ENCODE measurements around the gene ARMC6.

Gene ARMC6

GRCh38 chr19:19059018-19059836 lies 25.8 kb downstream of the ARMC6 start:
- no peak overlapping the region for H3K4me3 ChIP-seq (ENCODE audit: low read depth, low read length)
- TF ChIP-seq CTCF (IDR thresholded peaks at IDR 0.05; ENCODE audit: low read depth, low read length) = no peak

DNA sequence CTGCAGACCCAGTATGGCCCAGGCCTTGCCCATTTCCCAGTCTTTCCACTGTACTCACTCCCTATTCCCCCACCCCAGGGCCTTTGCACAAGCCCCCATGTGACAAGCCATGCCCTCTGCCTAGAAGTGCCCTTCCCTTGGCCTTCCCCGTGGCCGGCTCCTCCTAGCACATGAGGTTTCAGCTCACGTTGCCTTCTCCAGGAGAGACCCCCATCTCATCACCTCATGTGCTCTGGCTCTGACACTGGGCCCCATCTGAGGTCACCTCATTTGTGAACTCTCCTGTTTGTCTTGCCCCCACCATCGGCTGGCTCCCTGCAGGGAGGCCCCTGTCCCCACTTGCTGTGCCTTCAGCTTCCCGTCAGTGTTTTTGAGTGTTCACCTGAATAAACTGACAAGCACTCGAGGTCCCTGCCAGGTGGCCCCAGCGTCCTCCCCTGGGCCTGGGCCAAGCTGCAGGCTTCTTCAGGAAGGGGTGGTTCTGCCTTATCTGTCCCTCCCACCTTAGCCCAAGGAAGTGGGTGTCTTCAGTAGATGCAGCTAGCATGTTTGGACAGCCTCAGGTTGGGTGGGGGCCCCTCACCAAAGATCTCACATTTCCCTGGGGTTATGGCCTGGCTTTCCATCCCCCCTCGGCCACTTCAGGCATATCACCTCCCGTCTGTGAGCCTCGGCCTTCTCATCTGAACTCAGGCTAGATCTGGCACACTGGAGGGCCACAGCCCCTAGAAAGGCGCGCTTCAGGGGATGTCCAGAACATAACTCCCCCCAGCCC lies 26.6 kb downstream of the ARMC6 start:
- TF ChIP-seq CTCF (IDR thresholded peaks at IDR 0.05; ENCODE audit: low read depth, low read length) = no peak
- H3K4me3 ChIP-seq (ENCODE audit: low read depth, low read length) = no peak overlapping the region

GRCh38 chr19:19061506-19061905 lies 28.1 kb downstream of the ARMC6 start:
- TF ChIP-seq CTCF (IDR thresholded peaks at IDR 0.05; ENCODE audit: low read depth, low read length) = no peak
- no peak overlapping the region for H3K4me3 ChIP-seq (ENCODE audit: low read depth, low read length)

GRCh38 chr19:19062454-19063182 lies 29.2 kb downstream of the ARMC6 start:
- H3K4me3 ChIP-seq (ENCODE audit: low read depth, low read length) = peak overlapping the region; percentile 55; the same call in 1 of the 2 replicates
- no peak for TF ChIP-seq CTCF (IDR thresholded peaks at IDR 0.05; ENCODE audit: low read depth, low read length)

DNA sequence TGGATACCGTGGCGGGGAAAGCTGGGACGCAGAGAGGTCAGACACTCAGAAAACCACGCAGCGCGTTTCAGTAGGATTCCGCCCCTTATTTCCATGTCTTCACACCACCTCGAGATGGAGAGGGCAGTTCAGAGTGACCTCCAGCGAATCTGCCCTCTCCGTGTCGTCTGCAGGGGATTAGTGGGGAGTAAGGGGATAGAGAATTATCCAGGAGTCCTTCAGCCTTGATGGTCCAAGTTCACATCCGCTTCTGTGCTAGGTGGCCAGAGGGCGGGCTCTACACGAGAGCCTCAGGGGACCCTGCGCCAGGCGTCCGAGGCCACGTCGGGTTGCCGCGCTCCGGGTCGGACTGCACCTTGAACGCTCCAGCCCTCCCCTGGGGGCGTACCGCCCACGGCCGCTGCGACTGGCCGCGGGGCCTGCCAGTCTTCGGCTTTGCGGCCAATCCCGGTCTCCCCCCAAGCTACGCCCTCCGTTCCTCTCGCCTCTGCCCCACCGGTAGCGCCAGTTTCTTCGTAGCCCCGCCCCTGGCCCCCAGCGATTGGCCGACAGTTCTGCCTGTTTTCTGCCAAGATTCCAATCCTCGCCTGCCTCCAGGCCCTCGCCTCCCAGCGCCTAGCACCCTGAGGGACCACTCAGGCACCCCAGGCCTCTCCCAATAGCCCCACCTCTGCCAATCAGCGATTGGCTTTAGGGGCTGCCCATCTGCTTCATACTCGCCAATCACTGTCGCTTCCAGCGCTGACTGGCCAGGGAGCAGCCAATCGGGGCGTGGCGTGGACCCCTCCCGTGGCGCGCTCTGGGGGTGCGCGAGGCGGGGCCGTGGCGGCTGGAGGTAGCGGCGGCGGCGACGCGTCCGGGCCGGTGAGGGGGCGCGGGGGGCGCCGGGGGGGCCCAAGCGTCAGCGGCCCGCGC lies 30.0 kb downstream of the ARMC6 start, which contains the start of gene SLC25A42:
TSS of gene SLC25A42 (plus strand) at position 812 of the 915 bp plus-strand sequence. CDS start 32,131 bp downstream, outside the sequence.
- peak within 1 kb of the TSS; percentile 76 for H3K4me3 ChIP-seq (ENCODE audit: low read depth, low read length)
- TF ChIP-seq CTCF (IDR thresholded peaks at IDR 0.05; ENCODE audit: low read depth, low read length) = no peak

- TF ChIP-seq CTCF (IDR thresholded peaks at IDR 0.05; ENCODE audit: low read depth, low read length) = 0 out of 2 replicates have a peak, but pooled peaks have one; percentile 9
- H3K4me3 ChIP-seq (ENCODE audit: low read depth, low read length) = peak overlapping the region; percentile 76
Observed at GRCh38 chr19:19064098-19064722, 30.8 kb downstream of the ARMC6 start.

All from WI38 (cell line).